Neural progenitor cell (in vitro differentiated cells): ENCODE data around the gene MYO15A.

Experiments used
- EZH2 ChIP-seq: fragments of 200-600 bp; sonication (generic); IDR thresholded peaks from 2 replicates; pipeline ENCODE4 v1.6.1; 2017; ENCODE audit warnings: antibody characterized with exemption, mild to moderate bottlenecking, moderate library complexity
- EZH2phosphoT487 ChIP-seq: fragments of 200-600 bp; sonication (generic); IDR thresholded peaks from 2 replicates; pipeline ENCODE4 v1.6.1; 2017; ENCODE audit warnings: antibody characterized with exemption
- TF ChIP-seq, protein P1 (sequence below): fragments of 200-600 bp; sonication (generic); IDR thresholded peaks from 2 replicates; pipeline ENCODE4 v1.5.1; 2017; ENCODE audit warnings: antibody characterized with exemption, mild to moderate bottlenecking

GRCh38 chr17:18187821-18188761 is 79.5 kb downstream of the MYO15A start:
- TF ChIP-seq EZH2phosphoT487 = no peak
- TF ChIP-seq, protein P1, sequence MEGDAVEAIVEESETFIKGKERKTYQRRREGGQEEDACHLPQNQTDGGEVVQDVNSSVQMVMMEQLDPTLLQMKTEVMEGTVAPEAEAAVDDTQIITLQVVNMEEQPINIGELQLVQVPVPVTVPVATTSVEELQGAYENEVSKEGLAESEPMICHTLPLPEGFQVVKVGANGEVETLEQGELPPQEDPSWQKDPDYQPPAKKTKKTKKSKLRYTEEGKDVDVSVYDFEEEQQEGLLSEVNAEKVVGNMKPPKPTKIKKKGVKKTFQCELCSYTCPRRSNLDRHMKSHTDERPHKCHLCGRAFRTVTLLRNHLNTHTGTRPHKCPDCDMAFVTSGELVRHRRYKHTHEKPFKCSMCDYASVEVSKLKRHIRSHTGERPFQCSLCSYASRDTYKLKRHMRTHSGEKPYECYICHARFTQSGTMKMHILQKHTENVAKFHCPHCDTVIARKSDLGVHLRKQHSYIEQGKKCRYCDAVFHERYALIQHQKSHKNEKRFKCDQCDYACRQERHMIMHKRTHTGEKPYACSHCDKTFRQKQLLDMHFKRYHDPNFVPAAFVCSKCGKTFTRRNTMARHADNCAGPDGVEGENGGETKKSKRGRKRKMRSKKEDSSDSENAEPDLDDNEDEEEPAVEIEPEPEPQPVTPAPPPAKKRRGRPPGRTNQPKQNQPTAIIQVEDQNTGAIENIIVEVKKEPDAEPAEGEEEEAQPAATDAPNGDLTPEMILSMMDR = no peak
- TF ChIP-seq EZH2 = no peak
